ENCODE measurements around the gene HOXB3.
A peak's percentile ranks its signal among the peaks of the same experiment; 100 is the strongest.

- TF ChIP-seq CTCF (IDR thresholded peaks at IDR 0.05) (no peak), REST (IDR thresholded peaks at IDR 0.05; ENCODE audit: low read depth, low read length) (no peak), GABPA (IDR thresholded peaks at IDR 0.05; ENCODE audit: low read depth) (no peak), USF1 (IDR thresholded peaks at IDR 0.05; ENCODE audit: borderline replicate concordance, low read depth) (no peak), PBX3 (IDR thresholded peaks at IDR 0.05) (no peak), EZH2phosphoT487 (IDR thresholded peaks at IDR 0.05; ENCODE audit: borderline replicate concordance, low read depth) (peak; percentile 27; the same call in 1 of the 2 replicates), POLR2AphosphoS5 (IDR thresholded peaks at IDR 0.05; ENCODE audit: low read depth, low read length) (no peak), RAD21 (IDR thresholded peaks at IDR 0.05; ENCODE audit: low read length) (no peak), JUND (IDR thresholded peaks at IDR 0.05) (no peak), ZBTB33 (IDR thresholded peaks at IDR 0.05; ENCODE audit: borderline replicate concordance, low read depth) (no peak), MAX (IDR thresholded peaks at IDR 0.05; ENCODE audit: low read depth) (no peak), SMC3 (IDR thresholded peaks at IDR 0.05; ENCODE audit: low read depth, low read length) (no peak)
Measured at GRCh38 chr17:48630009-48630924, 40.2 kb upstream of the HOXB3 start.
